ENCODE results near the gene SRSF7. TPM values are rescaled to one million over a fixed set of nuclear protein-coding genes. Genes with fewer than 3 reads are reported as not detected.

SRSF7 gene
- total and polyA plus RNA-seq, 2 donors (not counting 1 experiment from before 2014, with no cell fraction given) = 283 to 505 TPM

Other genes with a start within 250 kb of the SRSF7 start
- gene HNRNPLL, start 148.4 kb downstream of the SRSF7 start, total RNA-seq = 5.8 and 6.7 TPM in 2 replicates
- 2.1 and 3.8 TPM in 2 replicates for gene HNRNPLL, start 148.4 kb downstream of the SRSF7 start, polyA plus RNA-seq
- gene GALM, start 85.2 kb downstream of the SRSF7 start, total RNA-seq = 5.1 and 5.8 TPM in 2 replicates
- gene GALM, start 85.2 kb downstream of the SRSF7 start, polyA plus RNA-seq = 8.4 and 9.7 TPM in 2 replicates
- 13.1 and 14.9 TPM in 2 replicates for gene GEMIN6, start 26.8 kb upstream of the SRSF7 start, total RNA-seq
- gene GEMIN6, start 26.8 kb upstream of the SRSF7 start, polyA plus RNA-seq = 2.3 and 2.6 TPM in 2 replicates
- gene DHX57, start 124.6 kb upstream of the SRSF7 start, total RNA-seq = 24.1 and 25.0 TPM in 2 replicates
- gene DHX57, start 124.6 kb upstream of the SRSF7 start, polyA plus RNA-seq = 7.7 and 11.0 TPM in 2 replicates
- 2.3 and 3.9 TPM in 2 replicates for gene MORN2, start 124.6 kb upstream of the SRSF7 start, total RNA-seq
- gene MORN2, start 124.6 kb upstream of the SRSF7 start, polyA plus RNA-seq = 0.70 and 1.9 TPM in 2 replicates
- gene ARHGEF33, start 138.5 kb upstream of the SRSF7 start, total RNA-seq = 0.20 and 1.5 TPM in 2 replicates
- gene ARHGEF33, start 138.5 kb upstream of the SRSF7 start, polyA plus RNA-seq = 0.04 and 0.06 TPM in 2 replicates